Osteocyte (in vitro differentiated cells): ENCODE results near the gene UBR4. TPM values are rescaled to one million over a fixed set of nuclear protein-coding genes. Genes with fewer than 3 reads are reported as not detected.
"Not testable (repeated sequence)": the region's sequence is repeated elsewhere in the genome, so short reads cannot be mapped to it uniquely, and the experiment has no call there.

Experiments used
- DNase-seq: peaks from one replicate; pipeline ENCODE4 v3.0.0; 2021; ENCODE audit warnings: mixed read lengths; ENCODE audit not compliant: unreplicated experiment; ENCODE audit errors: extremely low spot score
- H3K27ac Mint-ChIP-seq: one replicate; pipeline ENCODE4 v1.8.0; 2021; ENCODE audit warnings: mild to moderate bottlenecking, mixed read lengths; ENCODE audit not compliant: unreplicated experiment
- H3K27me3 Mint-ChIP-seq: one replicate; pipeline ENCODE4 v1.8.0; 2021; ENCODE audit warnings: mixed read lengths; ENCODE audit not compliant: unreplicated experiment
- H3K36me3 Mint-ChIP-seq: one replicate; pipeline ENCODE4 v1.8.0; 2021; ENCODE audit warnings: mixed read lengths; ENCODE audit not compliant: unreplicated experiment
- H3K4me1 Mint-ChIP-seq: one replicate; pipeline ENCODE4 v1.8.0; 2021; ENCODE audit warnings: mixed read lengths; ENCODE audit not compliant: unreplicated experiment
- H3K4me3 Mint-ChIP-seq: one replicate; pipeline ENCODE4 v1.8.0; 2021; ENCODE audit warnings: mild to moderate bottlenecking, moderate library complexity, mixed read lengths; ENCODE audit not compliant: unreplicated experiment
- H3K9me3 Mint-ChIP-seq: one replicate; pipeline ENCODE4 v1.8.0; 2021; ENCODE audit warnings: mixed read lengths; ENCODE audit not compliant: unreplicated experiment
- total RNA-seq: library from RNA; stranded (reverse); gene quantifications from 2 replicates; pipeline ENCODE4 v1.2.1, GENCODE V29; 2021
- TF ChIP-seq, protein P1 (sequence below): fragments of 200-600 bp; sonication (generic); IDR thresholded peaks from 2 replicates; pipeline ENCODE4 v1.5.0; 2021; ENCODE audit warnings: antibody characterized with exemption, mild to moderate bottlenecking, moderate library complexity

UBR4 gene
- total RNA-seq, 1 donor from 2014 or later, result 161 TPM

DNA sequence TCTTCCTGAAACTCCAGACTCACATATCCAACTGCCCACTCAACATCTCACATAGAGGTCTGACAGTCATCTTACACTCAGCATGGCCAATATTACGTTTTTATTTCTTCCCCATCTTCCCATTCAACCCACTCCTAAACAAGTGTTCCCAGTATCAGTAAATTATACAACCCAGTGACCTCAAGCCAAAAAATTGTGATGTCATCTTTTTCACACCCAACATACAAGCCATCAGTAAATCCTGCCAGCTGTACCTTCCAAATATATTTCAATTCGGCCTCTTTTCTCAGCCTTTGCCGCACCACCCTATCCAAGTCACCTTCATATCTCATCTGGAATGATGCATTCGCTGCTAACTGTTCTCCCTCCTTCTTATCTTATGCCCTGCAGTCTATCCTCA lies 19.6 kb downstream of the UBR4 start:
- Mint-ChIP-seq H3K27ac (no peak overlapping the region), H3K27me3 (no peaks in the 10 kb centered on the region), H3K4me3 (no peak overlapping the region), H3K9me3 (no peaks in the 10 kb centered on the region), H3K36me3 (peaks cover 61% of the 10 kb centered on the region), H3K4me1 (no peaks in the 10 kb centered on the region)
- no peak for DNase-seq
- TF ChIP-seq, protein P1, sequence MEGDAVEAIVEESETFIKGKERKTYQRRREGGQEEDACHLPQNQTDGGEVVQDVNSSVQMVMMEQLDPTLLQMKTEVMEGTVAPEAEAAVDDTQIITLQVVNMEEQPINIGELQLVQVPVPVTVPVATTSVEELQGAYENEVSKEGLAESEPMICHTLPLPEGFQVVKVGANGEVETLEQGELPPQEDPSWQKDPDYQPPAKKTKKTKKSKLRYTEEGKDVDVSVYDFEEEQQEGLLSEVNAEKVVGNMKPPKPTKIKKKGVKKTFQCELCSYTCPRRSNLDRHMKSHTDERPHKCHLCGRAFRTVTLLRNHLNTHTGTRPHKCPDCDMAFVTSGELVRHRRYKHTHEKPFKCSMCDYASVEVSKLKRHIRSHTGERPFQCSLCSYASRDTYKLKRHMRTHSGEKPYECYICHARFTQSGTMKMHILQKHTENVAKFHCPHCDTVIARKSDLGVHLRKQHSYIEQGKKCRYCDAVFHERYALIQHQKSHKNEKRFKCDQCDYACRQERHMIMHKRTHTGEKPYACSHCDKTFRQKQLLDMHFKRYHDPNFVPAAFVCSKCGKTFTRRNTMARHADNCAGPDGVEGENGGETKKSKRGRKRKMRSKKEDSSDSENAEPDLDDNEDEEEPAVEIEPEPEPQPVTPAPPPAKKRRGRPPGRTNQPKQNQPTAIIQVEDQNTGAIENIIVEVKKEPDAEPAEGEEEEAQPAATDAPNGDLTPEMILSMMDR, result no peak

DNA sequence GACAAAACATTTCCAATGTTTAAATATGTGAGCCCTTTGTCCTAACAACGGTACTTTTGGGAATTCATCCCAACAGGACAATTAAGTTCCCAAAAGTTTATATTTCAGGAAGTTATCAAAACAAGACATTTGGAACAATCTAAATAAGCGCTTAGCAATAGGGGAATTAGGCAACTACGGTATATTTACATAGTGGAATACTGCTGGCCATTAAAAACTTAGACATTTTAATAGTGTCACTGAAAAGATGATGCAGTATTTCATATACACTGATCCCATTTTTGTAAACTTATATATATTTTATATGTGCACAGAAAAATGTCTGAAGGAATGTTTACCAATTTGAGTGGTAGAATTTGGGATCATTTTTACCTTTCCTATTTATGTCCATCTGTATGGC lies 20.8 kb downstream of the UBR4 start:
- DNase-seq, result no peak
- TF ChIP-seq, protein P1, result no peak
- H3K4me3 Mint-ChIP-seq, result no peak overlapping the region
- H3K36me3 Mint-ChIP-seq, result peaks cover 70% of the 10 kb centered on the region
- H3K4me1 Mint-ChIP-seq, result no peaks in the 10 kb centered on the region
- no peak overlapping the region for H3K27ac Mint-ChIP-seq
- no peaks in the 10 kb centered on the region for H3K27me3 Mint-ChIP-seq
- no peaks in the 10 kb centered on the region for H3K9me3 Mint-ChIP-seq

DNA sequence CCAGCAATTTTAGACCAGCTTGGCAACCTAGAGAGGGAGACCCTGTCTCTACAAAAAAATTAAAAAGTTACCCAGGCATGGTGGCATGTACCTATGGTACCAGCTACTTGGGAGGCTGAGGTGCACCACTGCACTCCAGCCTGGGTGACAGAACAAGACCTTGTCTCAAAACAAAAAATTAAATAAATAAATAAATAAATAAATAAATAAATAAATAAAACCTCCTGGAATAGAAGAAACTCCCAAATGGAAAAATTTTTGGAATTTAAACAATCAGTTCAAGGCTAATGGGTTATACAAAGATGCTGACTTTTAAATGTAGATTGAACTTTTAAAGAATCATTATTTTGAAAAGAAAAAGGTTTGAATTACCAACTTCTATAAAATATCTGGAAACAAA lies 22.2 kb downstream of the UBR4 start:
- TF ChIP-seq, protein P1, result no peak
- Mint-ChIP-seq H3K36me3 (peaks cover 67% of the 10 kb centered on the region), H3K9me3 (no peaks in the 10 kb centered on the region), H3K4me1 (no peaks in the 10 kb centered on the region), H3K27me3 (no peaks in the 10 kb centered on the region), H3K4me3 (no peak overlapping the region), H3K27ac (no peak overlapping the region)
- DNase-seq, result no peak

- H3K27me3 Mint-ChIP-seq, result no peaks in the 10 kb centered on the region
- H3K9me3 Mint-ChIP-seq, result no peaks in the 10 kb centered on the region
- H3K4me3 Mint-ChIP-seq, result no peak overlapping the region
- no peaks in the 10 kb centered on the region for H3K4me1 Mint-ChIP-seq
- TF ChIP-seq, protein P1, result no peak
- no peak for DNase-seq
- H3K36me3 Mint-ChIP-seq, result peaks cover 66% of the 10 kb centered on the region
- H3K27ac Mint-ChIP-seq, result no peak overlapping the region
Measured at GRCh38 chr1:19186001-19186400, 24.1 kb downstream of the UBR4 start.

GRCh38 chr1:19182223-19182622 lies 27.8 kb downstream of the UBR4 start:
- TF ChIP-seq, protein P1, result no peak
- peaks cover 67% of the 10 kb centered on the region for H3K36me3 Mint-ChIP-seq
- H3K27ac Mint-ChIP-seq, result no peak overlapping the region
- H3K9me3 Mint-ChIP-seq, result no peaks in the 10 kb centered on the region
- no peaks in the 10 kb centered on the region for H3K4me1 Mint-ChIP-seq
- H3K4me3 Mint-ChIP-seq, result no peak overlapping the region
- no peaks in the 10 kb centered on the region for H3K27me3 Mint-ChIP-seq
- no peak for DNase-seq

- not testable (repeated sequence) for H3K9me3 Mint-ChIP-seq
- H3K36me3 Mint-ChIP-seq, result peaks cover 67% of the 10 kb centered on the region
Measured at GRCh38 chr1:19180265-19180657, 29.8 kb downstream of the UBR4 start.

More at GRCh38 chr1:19180265-19180657, 29.8 kb downstream of the UBR4 start:
- not testable (repeated sequence) for H3K4me1 Mint-ChIP-seq, H3K27ac Mint-ChIP-seq, H3K4me3 Mint-ChIP-seq, H3K27me3 Mint-ChIP-seq, DNase-seq
